ENCODE measurements around the gene BANP.

DNA sequence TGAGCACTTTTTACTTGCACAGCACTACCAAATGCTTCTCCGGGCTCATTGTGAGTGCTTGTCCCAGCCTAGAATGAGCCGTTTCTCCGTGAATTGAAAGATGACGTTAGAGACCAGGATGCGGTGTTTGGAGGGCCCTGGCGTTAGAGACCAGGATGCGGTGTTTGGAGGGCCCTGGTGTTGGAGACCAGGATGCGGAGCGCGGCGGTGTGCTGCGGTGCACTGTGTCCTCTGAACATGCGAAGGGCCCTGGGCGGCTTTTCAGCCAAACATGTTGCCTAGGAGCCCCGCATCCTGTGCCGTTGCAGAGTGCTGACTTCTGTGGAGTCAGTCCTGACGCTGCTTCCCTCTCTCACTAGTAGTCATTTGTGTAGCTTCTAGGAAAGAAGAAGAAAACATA lies 42.7 kb downstream of the BANP start:
- TF ChIP-seq, protein P1, sequence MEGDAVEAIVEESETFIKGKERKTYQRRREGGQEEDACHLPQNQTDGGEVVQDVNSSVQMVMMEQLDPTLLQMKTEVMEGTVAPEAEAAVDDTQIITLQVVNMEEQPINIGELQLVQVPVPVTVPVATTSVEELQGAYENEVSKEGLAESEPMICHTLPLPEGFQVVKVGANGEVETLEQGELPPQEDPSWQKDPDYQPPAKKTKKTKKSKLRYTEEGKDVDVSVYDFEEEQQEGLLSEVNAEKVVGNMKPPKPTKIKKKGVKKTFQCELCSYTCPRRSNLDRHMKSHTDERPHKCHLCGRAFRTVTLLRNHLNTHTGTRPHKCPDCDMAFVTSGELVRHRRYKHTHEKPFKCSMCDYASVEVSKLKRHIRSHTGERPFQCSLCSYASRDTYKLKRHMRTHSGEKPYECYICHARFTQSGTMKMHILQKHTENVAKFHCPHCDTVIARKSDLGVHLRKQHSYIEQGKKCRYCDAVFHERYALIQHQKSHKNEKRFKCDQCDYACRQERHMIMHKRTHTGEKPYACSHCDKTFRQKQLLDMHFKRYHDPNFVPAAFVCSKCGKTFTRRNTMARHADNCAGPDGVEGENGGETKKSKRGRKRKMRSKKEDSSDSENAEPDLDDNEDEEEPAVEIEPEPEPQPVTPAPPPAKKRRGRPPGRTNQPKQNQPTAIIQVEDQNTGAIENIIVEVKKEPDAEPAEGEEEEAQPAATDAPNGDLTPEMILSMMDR (IDR thresholded peaks at IDR 0.05 in 2 of 3, conservative IDR thresholded peaks at IDR 0.05 in 1 of 3; ENCODE audit: borderline replicate concordance in 1 of 3, insufficient read depth in 1 of 3, low read depth in 2 of 3, low read length in 2 of 3) = no peak
- no peak for TF ChIP-seq JUND (IDR thresholded peaks at IDR 0.05)
- no peak for TF ChIP-seq EZH2 (IDR thresholded peaks at IDR 0.05)
- TF ChIP-seq EGR1 (IDR thresholded peaks at IDR 0.05; ENCODE audit: low read depth) = no peak
- TF ChIP-seq POLR2A (IDR thresholded peaks at IDR 0.05; ENCODE audit: borderline replicate concordance, extremely low read depth, insufficient read depth, insufficient read length) = no peak
- TF ChIP-seq MAX (IDR thresholded peaks at IDR 0.05) = no peak
- no peak for TF ChIP-seq SP1 (IDR thresholded peaks at IDR 0.05; ENCODE audit: low read depth)
- no peak for TF ChIP-seq POLR2AphosphoS5 (IDR thresholded peaks at IDR 0.05; ENCODE audit: low read depth, low read length)
- TF ChIP-seq REST (IDR thresholded peaks at IDR 0.05; ENCODE audit: low read depth) = no peak
- no peak for TF ChIP-seq RAD21 (IDR thresholded peaks at IDR 0.05; ENCODE audit: low read depth)
- no peak for TF ChIP-seq EZH2phosphoT487 (IDR thresholded peaks at IDR 0.05; ENCODE audit: borderline replicate concordance)
- TF ChIP-seq, protein P2, sequence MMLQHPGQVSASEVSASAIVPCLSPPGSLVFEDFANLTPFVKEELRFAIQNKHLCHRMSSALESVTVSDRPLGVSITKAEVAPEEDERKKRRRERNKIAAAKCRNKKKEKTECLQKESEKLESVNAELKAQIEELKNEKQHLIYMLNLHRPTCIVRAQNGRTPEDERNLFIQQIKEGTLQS (IDR thresholded peaks at IDR 0.05) = no peak
- no peak for TF ChIP-seq SRF (IDR thresholded peaks at IDR 0.05; ENCODE audit: low read depth)

Data from HCT116 (cell line).